Measurements from ENCODE around the gene C12orf75.

The C12orf75 gene

GRCh38 chr12:105384916-105385535 lies 54.5 kb downstream of the C12orf75 start:
- H3K4me3 ChIP-seq (ENCODE audit: low read length) = no peak overlapping the region
- no peak overlapping the region for H3K9ac ChIP-seq (ENCODE audit: low read length)
- H3K4me1 ChIP-seq (ENCODE audit: control insufficient read depth, low read depth, low read length) = no peaks in the 10 kb centered on the region
- H3K36me3 ChIP-seq (ENCODE audit: control insufficient read depth, low read depth, low read length) = no peaks in the 10 kb centered on the region
- no peaks in the 10 kb centered on the region for H3K9me3 ChIP-seq (ENCODE audit: control insufficient read depth, low read depth, low read length)
- no peak overlapping the region for H3K27ac ChIP-seq (ENCODE audit: low read length)
- H3K27me3 ChIP-seq (ENCODE audit: control insufficient read depth, insufficient read depth, low read length) = no peaks in the 10 kb centered on the region

GRCh38 chr12:105386431-105386830 lies 55.9 kb downstream of the C12orf75 start:
- Histone ChIP-seq H3K4me3 (ENCODE audit: low read length) (no peak overlapping the region), H3K36me3 (ENCODE audit: control insufficient read depth, low read depth, low read length) (no peaks in the 10 kb centered on the region), H3K27me3 (ENCODE audit: control insufficient read depth, insufficient read depth, low read length) (no peaks in the 10 kb centered on the region), H3K27ac (ENCODE audit: low read length) (no peak overlapping the region), H3K9ac (ENCODE audit: low read length) (no peak overlapping the region), H3K9me3 (ENCODE audit: control insufficient read depth, low read depth, low read length) (no peaks in the 10 kb centered on the region), H3K4me1 (ENCODE audit: control insufficient read depth, low read depth, low read length) (no peaks in the 10 kb centered on the region)

- H3K27ac ChIP-seq (ENCODE audit: low read length) = no peak overlapping the region
Observed at GRCh38 chr12:105391231-105391630, 60.7 kb downstream of the C12orf75 start.

GRCh38 chr12:105393587-105393986 lies 63.1 kb downstream of the C12orf75 start:
- H3K9me3 ChIP-seq (ENCODE audit: control insufficient read depth, low read depth, low read length) = no peaks in the 10 kb centered on the region
- H3K4me1 ChIP-seq (ENCODE audit: control insufficient read depth, low read depth, low read length) = no peaks in the 10 kb centered on the region
- H3K4me3 ChIP-seq (ENCODE audit: low read length) = no peak overlapping the region
- no peaks in the 10 kb centered on the region for H3K27me3 ChIP-seq (ENCODE audit: control insufficient read depth, insufficient read depth, low read length)
- no peaks in the 10 kb centered on the region for H3K36me3 ChIP-seq (ENCODE audit: control insufficient read depth, low read depth, low read length)
- no peak overlapping the region for H3K9ac ChIP-seq (ENCODE audit: low read length)
- H3K27ac ChIP-seq (ENCODE audit: low read length) = no peak overlapping the region

More at GRCh38 chr12:105391231-105391630, 60.7 kb downstream of the C12orf75 start:
- H3K4me1 ChIP-seq (ENCODE audit: control insufficient read depth, low read depth, low read length) = no peaks in the 10 kb centered on the region
- no peak overlapping the region for H3K4me3 ChIP-seq (ENCODE audit: low read length)
- H3K36me3 ChIP-seq (ENCODE audit: control insufficient read depth, low read depth, low read length) = no peaks in the 10 kb centered on the region
- no peak overlapping the region for H3K9ac ChIP-seq (ENCODE audit: low read length)
- no peaks in the 10 kb centered on the region for H3K9me3 ChIP-seq (ENCODE audit: control insufficient read depth, low read depth, low read length)
- no peaks in the 10 kb centered on the region for H3K27me3 ChIP-seq (ENCODE audit: control insufficient read depth, insufficient read depth, low read length)

GRCh38 chr12:105396024-105396423 lies 65.5 kb downstream of the C12orf75 start:
- Histone ChIP-seq H3K36me3 (ENCODE audit: control insufficient read depth, low read depth, low read length) (no peaks in the 10 kb centered on the region), H3K4me1 (ENCODE audit: control insufficient read depth, low read depth, low read length) (no peaks in the 10 kb centered on the region), H3K9me3 (ENCODE audit: control insufficient read depth, low read depth, low read length) (no peaks in the 10 kb centered on the region), H3K27ac (ENCODE audit: low read length) (no peak overlapping the region), H3K27me3 (ENCODE audit: control insufficient read depth, insufficient read depth, low read length) (no peaks in the 10 kb centered on the region), H3K9ac (ENCODE audit: low read length) (no peak overlapping the region), H3K4me3 (ENCODE audit: low read length) (no peak overlapping the region)

- Histone ChIP-seq H3K4me1 (ENCODE audit: control insufficient read depth, low read depth, low read length) (no peaks in the 10 kb centered on the region), H3K9ac (ENCODE audit: low read length) (no peak overlapping the region), H3K9me3 (ENCODE audit: control insufficient read depth, low read depth, low read length) (no peaks in the 10 kb centered on the region), H3K27me3 (ENCODE audit: control insufficient read depth, insufficient read depth, low read length) (no peaks in the 10 kb centered on the region), H3K27ac (ENCODE audit: low read length) (no peak overlapping the region), H3K36me3 (ENCODE audit: control insufficient read depth, low read depth, low read length) (no peaks in the 10 kb centered on the region), H3K4me3 (ENCODE audit: low read length) (no peak overlapping the region)
Observed at GRCh38 chr12:105396983-105397382, 66.5 kb downstream of the C12orf75 start.

- Histone ChIP-seq H3K4me3 (ENCODE audit: low read length) (no peak overlapping the region), H3K4me1 (ENCODE audit: control insufficient read depth, low read depth, low read length) (no peaks in the 10 kb centered on the region), H3K9me3 (ENCODE audit: control insufficient read depth, low read depth, low read length) (no peaks in the 10 kb centered on the region), H3K36me3 (ENCODE audit: control insufficient read depth, low read depth, low read length) (no peaks in the 10 kb centered on the region), H3K27ac (ENCODE audit: low read length) (no peak overlapping the region), H3K9ac (ENCODE audit: low read length) (no peak overlapping the region), H3K27me3 (ENCODE audit: control insufficient read depth, insufficient read depth, low read length) (no peaks in the 10 kb centered on the region)
Observed at GRCh38 chr12:105398930-105399329, 68.4 kb downstream of the C12orf75 start.

- Histone ChIP-seq H3K4me3 (ENCODE audit: low read length) (no peak overlapping the region), H3K4me1 (ENCODE audit: control insufficient read depth, low read depth, low read length) (no peaks in the 10 kb centered on the region), H3K27me3 (ENCODE audit: control insufficient read depth, insufficient read depth, low read length) (no peaks in the 10 kb centered on the region), H3K36me3 (ENCODE audit: control insufficient read depth, low read depth, low read length) (no peaks in the 10 kb centered on the region), H3K9ac (ENCODE audit: low read length) (no peak overlapping the region), H3K9me3 (ENCODE audit: control insufficient read depth, low read depth, low read length) (no peaks in the 10 kb centered on the region), H3K27ac (ENCODE audit: low read length) (no peak overlapping the region)
Observed at GRCh38 chr12:105399428-105400081, 69.1 kb downstream of the C12orf75 start.

GRCh38 chr12:105400227-105400626 lies 69.7 kb downstream of the C12orf75 start:
- Histone ChIP-seq H3K27ac (ENCODE audit: low read length) (no peak overlapping the region), H3K9me3 (ENCODE audit: control insufficient read depth, low read depth, low read length) (no peaks in the 10 kb centered on the region), H3K4me1 (ENCODE audit: control insufficient read depth, low read depth, low read length) (no peaks in the 10 kb centered on the region), H3K4me3 (ENCODE audit: low read length) (no peak overlapping the region), H3K36me3 (ENCODE audit: control insufficient read depth, low read depth, low read length) (no peaks in the 10 kb centered on the region), H3K27me3 (ENCODE audit: control insufficient read depth, insufficient read depth, low read length) (no peaks in the 10 kb centered on the region), H3K9ac (ENCODE audit: low read length) (no peak overlapping the region)

GRCh38 chr12:105401198-105401597 lies 70.7 kb downstream of the C12orf75 start:
- Histone ChIP-seq H3K9ac (ENCODE audit: low read length) (no peak overlapping the region), H3K27me3 (ENCODE audit: control insufficient read depth, insufficient read depth, low read length) (no peaks in the 10 kb centered on the region), H3K36me3 (ENCODE audit: control insufficient read depth, low read depth, low read length) (no peaks in the 10 kb centered on the region), H3K27ac (ENCODE audit: low read length) (no peak overlapping the region), H3K4me3 (ENCODE audit: low read length) (no peak overlapping the region), H3K9me3 (ENCODE audit: control insufficient read depth, low read depth, low read length) (no peaks in the 10 kb centered on the region), H3K4me1 (ENCODE audit: control insufficient read depth, low read depth, low read length) (no peaks in the 10 kb centered on the region)

- H3K4me3 ChIP-seq (ENCODE audit: low read length) = no peak overlapping the region
- no peaks in the 10 kb centered on the region for H3K9me3 ChIP-seq (ENCODE audit: control insufficient read depth, low read depth, low read length)
- no peaks in the 10 kb centered on the region for H3K36me3 ChIP-seq (ENCODE audit: control insufficient read depth, low read depth, low read length)
- no peaks in the 10 kb centered on the region for H3K27me3 ChIP-seq (ENCODE audit: control insufficient read depth, insufficient read depth, low read length)
- H3K27ac ChIP-seq (ENCODE audit: low read length) = no peak overlapping the region
- no peaks in the 10 kb centered on the region for H3K4me1 ChIP-seq (ENCODE audit: control insufficient read depth, low read depth, low read length)
- H3K9ac ChIP-seq (ENCODE audit: low read length) = no peak overlapping the region
Observed at GRCh38 chr12:105402366-105402765, 71.9 kb downstream of the C12orf75 start.

- H3K4me3 ChIP-seq (ENCODE audit: low read length) = no peak overlapping the region
Observed at GRCh38 chr12:105403095-105403494, 72.6 kb downstream of the C12orf75 start.

More at GRCh38 chr12:105403095-105403494, 72.6 kb downstream of the C12orf75 start:
- no peaks in the 10 kb centered on the region for H3K9me3 ChIP-seq (ENCODE audit: control insufficient read depth, low read depth, low read length)
- no peak overlapping the region for H3K9ac ChIP-seq (ENCODE audit: low read length)
- H3K36me3 ChIP-seq (ENCODE audit: control insufficient read depth, low read depth, low read length) = no peaks in the 10 kb centered on the region
- no peaks in the 10 kb centered on the region for H3K27me3 ChIP-seq (ENCODE audit: control insufficient read depth, insufficient read depth, low read length)
- H3K4me1 ChIP-seq (ENCODE audit: control insufficient read depth, low read depth, low read length) = no peaks in the 10 kb centered on the region
- no peak overlapping the region for H3K27ac ChIP-seq (ENCODE audit: low read length)

All from iPS-18a (cell line).